ENCODE data around the gene RHO. TPM values are rescaled to one million over a fixed set of nuclear protein-coding genes. Genes with fewer than 3 reads are reported as not detected.

The RHO gene
- total RNA-seq, 3 donors from 2014 or later = 0.15 TPM; not detected in 2

DNA sequence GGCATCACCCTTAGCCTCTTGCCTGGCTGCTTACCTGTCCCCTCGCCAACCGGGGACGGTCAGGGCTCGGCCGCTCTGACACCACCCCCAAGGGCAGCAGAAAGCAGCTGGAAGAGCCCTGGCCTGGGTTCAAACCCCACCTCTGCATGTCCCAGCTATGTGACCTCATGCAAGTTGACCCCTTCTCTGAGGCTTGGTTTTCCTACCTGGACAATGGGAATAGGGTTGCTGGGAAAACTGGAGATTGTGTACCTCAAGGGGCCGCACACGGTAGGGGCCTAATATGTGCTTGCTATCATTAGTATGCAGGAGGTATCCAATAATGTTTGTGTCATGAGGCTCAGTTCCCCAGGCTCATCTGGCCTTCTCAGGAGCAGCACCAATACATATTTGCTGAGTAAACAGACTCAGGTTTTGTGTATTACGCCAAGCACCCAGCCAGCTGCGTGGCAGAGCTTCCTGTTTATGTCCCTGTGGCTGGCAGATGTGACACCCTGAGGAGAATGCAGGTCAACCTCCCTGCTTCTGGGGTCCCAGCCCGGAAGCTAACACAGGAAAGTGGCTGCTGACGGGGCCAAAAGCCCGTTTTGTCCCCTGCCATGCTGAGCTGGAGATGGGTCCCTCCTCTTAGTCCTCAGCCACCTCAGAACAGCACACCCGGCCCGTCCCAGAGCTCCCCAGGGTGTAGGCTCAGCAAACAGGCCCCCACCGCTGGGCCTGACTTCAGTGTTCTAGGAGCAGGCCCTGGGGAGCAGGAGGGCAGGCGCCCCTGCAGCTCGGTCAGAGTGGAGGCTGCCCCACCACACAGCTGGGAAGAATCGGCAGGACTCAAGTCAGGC, 48.3 kb downstream of the RHO start:
- no peaks in the 10 kb centered on the region for H3K36me3 ChIP-seq
- no peak overlapping the region for H3K4me3 ChIP-seq
- no peaks in the 10 kb centered on the region for H3K27me3 ChIP-seq
- intact Hi-C loops (cut with DNase I; ENCODE audit: low total_unique reads) = no loop called here
- H3K9me3 ChIP-seq = no peaks in the 10 kb centered on the region
- H3K4me1 ChIP-seq = peaks cover 0 to 13% of the 10 kb centered on the region in 2 donors
- TF ChIP-seq POLR2AphosphoS5 (IDR thresholded peaks at IDR 0.05) (peak in 1 of 3 donors; percentile 12), POLR2A (IDR thresholded peaks at IDR 0.05) (no peak)
- TF ChIP-seq, protein P1, sequence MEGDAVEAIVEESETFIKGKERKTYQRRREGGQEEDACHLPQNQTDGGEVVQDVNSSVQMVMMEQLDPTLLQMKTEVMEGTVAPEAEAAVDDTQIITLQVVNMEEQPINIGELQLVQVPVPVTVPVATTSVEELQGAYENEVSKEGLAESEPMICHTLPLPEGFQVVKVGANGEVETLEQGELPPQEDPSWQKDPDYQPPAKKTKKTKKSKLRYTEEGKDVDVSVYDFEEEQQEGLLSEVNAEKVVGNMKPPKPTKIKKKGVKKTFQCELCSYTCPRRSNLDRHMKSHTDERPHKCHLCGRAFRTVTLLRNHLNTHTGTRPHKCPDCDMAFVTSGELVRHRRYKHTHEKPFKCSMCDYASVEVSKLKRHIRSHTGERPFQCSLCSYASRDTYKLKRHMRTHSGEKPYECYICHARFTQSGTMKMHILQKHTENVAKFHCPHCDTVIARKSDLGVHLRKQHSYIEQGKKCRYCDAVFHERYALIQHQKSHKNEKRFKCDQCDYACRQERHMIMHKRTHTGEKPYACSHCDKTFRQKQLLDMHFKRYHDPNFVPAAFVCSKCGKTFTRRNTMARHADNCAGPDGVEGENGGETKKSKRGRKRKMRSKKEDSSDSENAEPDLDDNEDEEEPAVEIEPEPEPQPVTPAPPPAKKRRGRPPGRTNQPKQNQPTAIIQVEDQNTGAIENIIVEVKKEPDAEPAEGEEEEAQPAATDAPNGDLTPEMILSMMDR (IDR thresholded peaks at IDR 0.05) = no peak
- peak in 1 of 2 donors; percentile 65 for DNase-seq (ENCODE audit: low spot score in 2 of 2)
- H3K27ac ChIP-seq = peak overlapping the region; percentile 69 to 86

DNA sequence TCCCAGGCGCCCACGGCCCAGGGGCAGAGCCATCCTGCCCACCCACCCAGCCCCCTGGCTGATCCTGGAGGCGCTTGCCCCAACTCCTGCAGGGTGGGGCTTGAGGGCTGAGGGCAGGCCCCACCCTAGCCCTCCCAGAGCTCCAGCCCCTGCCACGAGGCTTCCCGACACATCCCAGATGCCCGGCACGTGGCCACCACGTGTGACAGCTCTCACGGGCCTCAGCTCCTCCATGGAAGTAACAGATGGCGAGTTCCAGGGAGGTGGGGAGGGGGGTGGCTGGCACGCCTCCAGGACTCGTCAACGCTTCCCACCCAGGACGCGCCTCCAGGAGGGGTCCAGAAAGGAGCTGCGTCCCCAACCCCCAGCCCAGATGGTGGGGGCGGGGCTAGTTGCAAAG, 48.9 kb downstream of the RHO start:
- no peak for TF ChIP-seq POLR2A (IDR thresholded peaks at IDR 0.05)
- no peak for TF ChIP-seq POLR2AphosphoS5 (IDR thresholded peaks at IDR 0.05)
- TF ChIP-seq, protein P1 (IDR thresholded peaks at IDR 0.05) = no peak
- no peaks in the 10 kb centered on the region for H3K27me3 ChIP-seq
- peak overlapping the region; percentile 69 to 86 for H3K27ac ChIP-seq
- intact Hi-C loops (cut with DNase I; ENCODE audit: low total_unique reads) = no loop called here
- H3K36me3 ChIP-seq = no peaks in the 10 kb centered on the region
- H3K9me3 ChIP-seq = no peaks in the 10 kb centered on the region
- H3K4me3 ChIP-seq = no peak overlapping the region
- peaks cover 0 to 13% of the 10 kb centered on the region in 2 donors for H3K4me1 ChIP-seq
- DNase-seq (ENCODE audit: low spot score in 2 of 2) = peak in 1 of 2 donors; percentile 34

GRCh38 chr3:129577925-129578786, 49.7 kb downstream of the RHO start:
- Histone ChIP-seq H3K4me1 (peaks cover 0 to 13% of the 10 kb centered on the region in 2 donors), H3K36me3 (no peaks in the 10 kb centered on the region), H3K9me3 (no peaks in the 10 kb centered on the region), H3K27ac (peak overlapping the region; percentile 69 to 86), H3K27me3 (no peaks in the 10 kb centered on the region), H3K4me3 (no peak overlapping the region)
- no peak for DNase-seq (ENCODE audit: low spot score in 2 of 2)
- intact Hi-C loops (cut with DNase I; ENCODE audit: low total_unique reads) = no loop called here
- no peak for TF ChIP-seq POLR2A (IDR thresholded peaks at IDR 0.05)
- TF ChIP-seq, protein P1 (IDR thresholded peaks at IDR 0.05) = no peak
- no peak for TF ChIP-seq POLR2AphosphoS5 (IDR thresholded peaks at IDR 0.05)

DNA sequence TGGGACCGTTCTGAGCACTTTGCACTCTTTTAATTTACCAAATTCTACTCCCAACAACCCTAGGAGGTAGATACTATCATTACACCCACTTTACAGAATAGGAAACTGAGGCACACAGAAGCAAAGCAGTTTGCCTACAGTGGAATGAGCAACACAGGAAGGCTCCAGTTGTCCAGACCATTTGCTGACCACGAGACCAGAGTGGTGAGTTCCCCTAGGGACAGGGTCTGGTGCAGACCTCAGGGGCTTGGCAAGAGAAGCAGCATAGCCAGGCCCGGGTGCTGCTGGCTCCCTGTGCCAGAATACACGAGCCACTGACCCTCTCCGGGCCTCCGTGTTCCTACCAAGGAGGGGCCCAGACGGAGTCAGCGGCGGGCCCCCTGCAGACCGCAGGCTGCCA, 51.6 kb downstream of the RHO start:
- intact Hi-C loops (cut with DNase I; ENCODE audit: low total_unique reads) = no loop called here
- Histone ChIP-seq H3K36me3 (no peaks in the 10 kb centered on the region), H3K4me3 (no peak overlapping the region), H3K9me3 (no peaks in the 10 kb centered on the region), H3K27me3 (no peaks in the 10 kb centered on the region), H3K4me1 (peaks cover 0 to 13% of the 10 kb centered on the region in 2 donors), H3K27ac (peak overlapping the region in 1 of 2 donors; percentile 38)
- TF ChIP-seq POLR2AphosphoS5 (IDR thresholded peaks at IDR 0.05) = no peak
- TF ChIP-seq, protein P1 (IDR thresholded peaks at IDR 0.05) = no peak
- TF ChIP-seq POLR2A (IDR thresholded peaks at IDR 0.05) = no peak
- no peak for DNase-seq (ENCODE audit: low spot score in 2 of 2)
